IMR-90 (cell line): ENCODE measurements around the gene VIPR2.

ENCODE experiments used
- BHLHE40 ChIP-seq: fragments of 150-350 bp; IDR thresholded peaks from 2 replicates; pipeline ENCODE4 v1.6.1; 2016; ENCODE audit warnings: mild to moderate bottlenecking, low read depth, low read length
- CEBPB ChIP-seq: IDR thresholded peaks from 2 replicates; pipeline ENCODE4 v1.6.1; 2012; ENCODE audit warnings: low read depth, low read length, improper control_type of control experiment
- CHD1 ChIP-seq: IDR thresholded peaks from 2 replicates; pipeline ENCODE4 v1.6.1; 2012; ENCODE audit warnings: low read depth, low read length, improper control_type of control experiment
- FOS ChIP-seq: fragments of 150-350 bp; IDR thresholded peaks from 2 replicates; pipeline ENCODE4 v1.6.1; 2016; ENCODE audit warnings: low read depth, low read length
- MAFK ChIP-seq: IDR thresholded peaks from 2 replicates; pipeline ENCODE4 v1.6.1; 2012; ENCODE audit warnings: low read depth, low read length, improper control_type of control experiment
- POLR2A ChIP-seq: IDR thresholded peaks from 2 replicates; pipeline ENCODE4 v1.6.1; 2012; ENCODE audit warnings: mild to moderate bottlenecking, low read depth, low read length
- RAD21 ChIP-seq: IDR thresholded peaks from 2 replicates; pipeline ENCODE4 v1.6.1; 2012; ENCODE audit warnings: low read length, improper control_type of control experiment
- RCOR1 ChIP-seq: IDR thresholded peaks from 2 replicates; pipeline ENCODE4 v1.6.1; 2012; ENCODE audit warnings: mild to moderate bottlenecking, low read length, improper control_type of control experiment; ENCODE audit not compliant: insufficient replicate concordance
- RFX5 ChIP-seq: IDR thresholded peaks from 2 replicates; pipeline ENCODE4 v1.8.0; 2012; ENCODE audit warnings: low read depth, mild to moderate bottlenecking, low read length, moderate library complexity
- SMC3 ChIP-seq: fragments of 150-350 bp; IDR thresholded peaks from 2 replicates; pipeline ENCODE4 v1.6.1; 2016; ENCODE audit warnings: low read depth, mild to moderate bottlenecking, antibody characterized with exemption, low read length, moderate library complexity
- TF ChIP-seq, protein P1 (sequence below): conservative IDR thresholded peaks from 2 replicates; pipeline ENCODE4 v1.5.1; 2012; ENCODE audit warnings: mild to moderate bottlenecking, low read depth, low read length, improper control_type of control experiment
- TF ChIP-seq, protein P2 (sequence below): fragments of 150-350 bp; IDR thresholded peaks from 2 replicates; pipeline ENCODE4 v1.6.1; 2016; ENCODE audit warnings: low read depth, mild to moderate bottlenecking, low read length, moderate library complexity, borderline replicate concordance
- TF ChIP-seq, protein P3 (sequence below): fragments of 150-350 bp; IDR thresholded peaks from 2 replicates; pipeline ENCODE4 v1.6.1; 2017; ENCODE audit warnings: mild to moderate bottlenecking, antibody characterized with exemption, low read length, low read depth

DNA sequence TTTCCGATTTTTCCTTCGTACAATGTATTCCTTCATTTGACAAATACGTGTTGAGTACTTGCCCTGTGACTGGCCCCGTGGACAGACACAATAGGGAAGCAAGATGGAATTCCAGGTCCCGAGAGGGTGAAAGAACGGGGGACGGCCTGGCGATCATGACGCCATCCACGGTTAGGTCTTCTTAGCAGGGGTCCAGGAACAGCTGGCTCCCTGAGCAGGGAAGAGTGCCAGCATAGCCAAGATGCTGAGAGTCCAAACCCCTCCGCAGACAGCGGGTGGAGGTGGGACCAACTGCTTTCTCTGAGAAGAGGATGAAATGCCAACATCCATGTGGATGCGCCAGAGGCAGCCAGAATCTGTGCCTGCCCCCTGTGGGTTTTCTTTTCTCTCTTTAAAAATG lies 144.6 kb downstream of the VIPR2 start:
- TF ChIP-seq, protein P1, sequence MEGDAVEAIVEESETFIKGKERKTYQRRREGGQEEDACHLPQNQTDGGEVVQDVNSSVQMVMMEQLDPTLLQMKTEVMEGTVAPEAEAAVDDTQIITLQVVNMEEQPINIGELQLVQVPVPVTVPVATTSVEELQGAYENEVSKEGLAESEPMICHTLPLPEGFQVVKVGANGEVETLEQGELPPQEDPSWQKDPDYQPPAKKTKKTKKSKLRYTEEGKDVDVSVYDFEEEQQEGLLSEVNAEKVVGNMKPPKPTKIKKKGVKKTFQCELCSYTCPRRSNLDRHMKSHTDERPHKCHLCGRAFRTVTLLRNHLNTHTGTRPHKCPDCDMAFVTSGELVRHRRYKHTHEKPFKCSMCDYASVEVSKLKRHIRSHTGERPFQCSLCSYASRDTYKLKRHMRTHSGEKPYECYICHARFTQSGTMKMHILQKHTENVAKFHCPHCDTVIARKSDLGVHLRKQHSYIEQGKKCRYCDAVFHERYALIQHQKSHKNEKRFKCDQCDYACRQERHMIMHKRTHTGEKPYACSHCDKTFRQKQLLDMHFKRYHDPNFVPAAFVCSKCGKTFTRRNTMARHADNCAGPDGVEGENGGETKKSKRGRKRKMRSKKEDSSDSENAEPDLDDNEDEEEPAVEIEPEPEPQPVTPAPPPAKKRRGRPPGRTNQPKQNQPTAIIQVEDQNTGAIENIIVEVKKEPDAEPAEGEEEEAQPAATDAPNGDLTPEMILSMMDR = no peak
- TF ChIP-seq RCOR1 = no peak
- no peak for TF ChIP-seq RAD21
- TF ChIP-seq, protein P2, sequence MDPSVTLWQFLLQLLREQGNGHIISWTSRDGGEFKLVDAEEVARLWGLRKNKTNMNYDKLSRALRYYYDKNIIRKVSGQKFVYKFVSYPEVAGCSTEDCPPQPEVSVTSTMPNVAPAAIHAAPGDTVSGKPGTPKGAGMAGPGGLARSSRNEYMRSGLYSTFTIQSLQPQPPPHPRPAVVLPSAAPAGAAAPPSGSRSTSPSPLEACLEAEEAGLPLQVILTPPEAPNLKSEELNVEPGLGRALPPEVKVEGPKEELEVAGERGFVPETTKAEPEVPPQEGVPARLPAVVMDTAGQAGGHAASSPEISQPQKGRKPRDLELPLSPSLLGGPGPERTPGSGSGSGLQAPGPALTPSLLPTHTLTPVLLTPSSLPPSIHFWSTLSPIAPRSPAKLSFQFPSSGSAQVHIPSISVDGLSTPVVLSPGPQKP = no peak
- no peak for TF ChIP-seq POLR2A
- TF ChIP-seq BHLHE40 = no peak
- TF ChIP-seq CEBPB = no peak
- no peak for TF ChIP-seq SMC3
- no peak for TF ChIP-seq RFX5
- TF ChIP-seq MAFK = no peak
- no peak for TF ChIP-seq CHD1
- no peak for TF ChIP-seq FOS
- TF ChIP-seq, protein P3, sequence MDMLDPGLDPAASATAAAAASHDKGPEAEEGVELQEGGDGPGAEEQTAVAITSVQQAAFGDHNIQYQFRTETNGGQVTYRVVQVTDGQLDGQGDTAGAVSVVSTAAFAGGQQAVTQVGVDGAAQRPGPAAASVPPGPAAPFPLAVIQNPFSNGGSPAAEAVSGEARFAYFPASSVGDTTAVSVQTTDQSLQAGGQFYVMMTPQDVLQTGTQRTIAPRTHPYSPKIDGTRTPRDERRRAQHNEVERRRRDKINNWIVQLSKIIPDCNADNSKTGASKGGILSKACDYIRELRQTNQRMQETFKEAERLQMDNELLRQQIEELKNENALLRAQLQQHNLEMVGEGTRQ = no peak
